Kidney epithelial cell (primary cell): ENCODE measurements around the gene VWA7. TPM values are rescaled to one million over a fixed set of nuclear protein-coding genes. Genes with fewer than 3 reads are reported as not detected.

ENCODE experiments used
- DNase-seq: peaks from one replicate; pipeline ENCODE4 v3.0.0-alpha.2; 2010; ENCODE audit warnings: low read depth
- H3K27me3 ChIP-seq: 2 replicates; pipeline ENCODE4 v1.6.0; 2011; ENCODE audit warnings: low read length; ENCODE audit not compliant: control insufficient read depth, insufficient read depth
- H3K36me3 ChIP-seq: 2 replicates; pipeline ENCODE4 v1.5.1; 2011; ENCODE audit warnings: low read length; ENCODE audit not compliant: control insufficient read depth, insufficient read depth
- H3K4me3 ChIP-seq: 2 replicates; pipeline ENCODE4 v1.5.1; 2011; ENCODE audit warnings: low read depth, mild to moderate bottlenecking, control low read depth, low read length
- CTCF ChIP-seq: IDR thresholded peaks from 2 replicates; pipeline ENCODE4 v1.5.1; 2011; ENCODE audit warnings: mild to moderate bottlenecking, moderate library complexity, low read length, control low read depth, inconsistent platforms; ENCODE audit not compliant: insufficient read depth, poor library complexity, severe bottlenecking
- total RNA-seq: library from RNA; depleted of rRNA; stranded (reverse); fragments of >200 nt; gene quantifications from 2 replicates; pipeline ENCODE4 v1.2.3, GENCODE V29; 2015

The VWA7 gene
- total RNA-seq, 1 donor from 2014 or later = 3.1 TPM

- H3K36me3 ChIP-seq = peaks cover 1% of the 10 kb centered on the region
- H3K4me3 ChIP-seq = no peak overlapping the region
- no peak for TF ChIP-seq CTCF
- H3K27me3 ChIP-seq = no peaks in the 10 kb centered on the region
- DNase-seq = no peak
Observed at GRCh38 chr6:31730631-31731086, 46.5 kb downstream of the VWA7 start.

DNA sequence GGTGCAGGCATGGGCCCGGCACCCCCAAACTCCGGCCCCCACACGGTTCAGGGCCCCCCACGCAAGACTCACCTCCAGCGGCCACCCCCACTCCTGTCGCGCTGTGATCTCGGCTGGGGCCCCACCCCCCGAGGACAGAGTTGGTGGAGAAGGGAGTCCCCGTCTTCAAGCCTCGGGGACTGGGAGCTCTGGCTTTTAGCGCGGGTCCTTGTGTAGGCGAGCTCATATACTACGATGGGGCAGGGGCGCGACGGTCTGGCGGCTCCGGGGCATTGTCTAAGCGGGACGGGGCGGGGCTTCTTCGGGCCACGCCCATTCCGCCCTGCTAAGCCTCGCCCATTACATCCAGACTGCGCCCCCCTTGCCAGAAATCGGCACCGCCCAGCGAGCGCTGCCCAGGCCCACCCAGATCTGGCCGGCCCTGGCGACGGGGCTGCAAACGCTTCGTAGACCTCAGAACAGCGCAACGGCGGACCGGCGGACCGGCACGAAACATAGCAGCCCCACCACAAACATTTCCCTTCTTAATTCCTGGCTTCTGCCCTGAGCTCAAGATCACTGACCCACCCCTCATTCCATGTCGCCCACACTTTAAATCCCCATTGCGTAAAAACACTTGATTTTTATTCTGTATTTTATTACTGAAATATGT is 47.0 kb downstream of the VWA7 start:
- H3K4me3 ChIP-seq = peak overlapping the region; percentile 89
- H3K27me3 ChIP-seq = no peaks in the 10 kb centered on the region
- no peak for TF ChIP-seq CTCF
- DNase-seq = no peak
- H3K36me3 ChIP-seq = peaks cover 1% of the 10 kb centered on the region

DNA sequence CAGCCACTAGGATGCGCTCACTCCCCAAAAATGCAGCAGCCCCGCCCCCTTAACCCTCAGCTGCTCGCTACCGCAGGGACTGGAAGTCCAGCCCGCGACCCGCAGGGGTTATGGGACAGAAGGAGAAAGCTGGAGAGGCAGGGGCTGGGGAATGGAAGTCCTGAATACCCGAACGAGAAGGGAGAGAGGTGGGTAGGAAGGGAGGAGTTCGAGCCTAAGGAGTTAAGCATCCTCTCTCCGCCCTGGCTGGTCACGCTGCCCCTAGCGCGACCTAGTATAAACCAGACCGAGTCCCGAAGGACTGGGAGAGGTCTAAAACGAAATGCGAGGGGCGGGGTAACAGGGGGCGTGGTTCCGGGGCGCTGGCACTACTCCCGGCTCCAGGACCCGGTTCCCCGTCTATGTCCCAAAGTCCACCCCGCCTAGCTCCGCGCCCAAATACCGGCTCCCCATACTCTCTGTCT is 47.6 kb downstream of the VWA7 start:
- peak; percentile 75 for TF ChIP-seq CTCF

GRCh38 chr6:31728767-31729514 is 48.2 kb downstream of the VWA7 start, which contains the start of gene DDAH2:
Gene DDAH2, minus strand, starts transcription at chr6:31729299. Its CDS starts 138 bp downstream, at chr6:31729161.
- peak within 1 kb of the TSS; percentile 89 for H3K4me3 ChIP-seq
- H3K27me3 ChIP-seq = no peaks in the 10 kb centered on the region
- no peak for DNase-seq
- peaks cover 1% of the 10 kb centered on the region for H3K36me3 ChIP-seq
- TF ChIP-seq CTCF = no peak

More for the DNA sequence above, 47.6 kb downstream of the VWA7 start:
- peaks cover 1% of the 10 kb centered on the region for H3K36me3 ChIP-seq
- peak; percentile 52 for DNase-seq
- H3K27me3 ChIP-seq = no peaks in the 10 kb centered on the region
- H3K4me3 ChIP-seq = peak overlapping the region; percentile 89

DNA sequence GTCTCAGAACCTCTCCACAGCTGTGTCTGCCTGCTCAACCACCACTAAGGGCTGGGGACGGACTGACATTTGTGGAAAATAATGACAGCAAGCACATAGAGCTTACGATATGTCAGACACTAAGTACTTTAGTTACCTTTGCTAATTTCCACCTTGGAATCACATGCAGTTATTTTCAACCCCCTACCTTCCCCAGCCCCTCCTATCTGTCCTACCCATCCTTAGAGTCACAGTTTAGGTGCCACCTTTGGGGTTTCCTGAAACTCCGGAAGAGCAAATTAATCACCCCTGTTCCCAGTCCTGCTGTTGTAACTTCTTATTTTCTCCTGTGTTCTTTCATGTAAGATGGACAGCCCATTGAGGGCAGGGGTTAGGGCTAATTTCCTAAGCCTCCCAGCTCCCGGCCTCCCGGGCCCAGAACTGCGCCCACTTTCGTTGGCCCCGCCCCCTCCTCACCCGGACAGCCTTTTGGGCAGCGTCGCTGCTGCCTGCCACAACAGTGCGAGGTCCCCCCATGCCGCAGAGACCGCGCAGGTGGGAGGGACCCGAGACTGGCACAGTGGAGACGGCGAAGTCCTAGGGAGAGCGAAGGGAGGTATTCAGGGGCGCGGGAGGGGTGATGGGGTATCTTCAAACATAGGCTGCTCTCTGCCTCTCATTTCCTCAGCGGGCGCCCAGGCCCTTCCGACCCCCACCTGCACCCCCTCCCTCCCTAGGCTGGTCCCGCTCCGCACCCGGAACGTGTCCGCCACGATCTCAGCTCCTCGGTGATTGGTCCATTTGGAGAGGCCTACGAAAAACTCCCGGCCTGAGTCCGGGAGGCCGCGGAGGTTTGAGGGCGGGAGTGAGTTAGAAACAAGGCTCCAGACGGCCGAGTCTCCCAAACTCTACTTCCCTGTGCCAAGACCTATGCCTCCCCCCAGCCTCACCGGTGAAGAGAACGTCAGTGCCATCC is 49.1 kb downstream of the VWA7 start:
- peaks cover 1% of the 10 kb centered on the region for H3K36me3 ChIP-seq
- no peak for DNase-seq
- peak overlapping the region; percentile 89 for H3K4me3 ChIP-seq
- no peaks in the 10 kb centered on the region for H3K27me3 ChIP-seq
- TF ChIP-seq CTCF = no peak
